HepG2 (cell line): ENCODE results near the gene CAMTA2. TPM values are rescaled to one million over a fixed set of nuclear protein-coding genes. Genes with fewer than 3 reads are reported as not detected.

Experiments
- BHLHE40 ChIP-seq: IDR thresholded peaks from 2 replicates; pipeline ENCODE4 v1.6.1; 2011; ENCODE audit warnings: low read length, improper control_type of control experiment
- KAT8 ChIP-seq: IDR thresholded peaks from 2 replicates; pipeline ENCODE4 v1.6.1; 2016; ENCODE audit warnings: missing genetic modification reagents, missing compliant biosample characterization
- PAXIP1 ChIP-seq: sonication (generic); formaldehyde crosslinking; conservative IDR thresholded peaks from 2 replicates; pipeline ENCODE4 v1.4.0; 2020; ENCODE audit warnings: mild to moderate bottlenecking, missing genetic modification reagents, moderate library complexity
- PHF21A ChIP-seq: sonication (generic); formaldehyde crosslinking; IDR thresholded peaks from 2 replicates; pipeline ENCODE4 v1.5.0; 2020; ENCODE audit warnings: mild to moderate bottlenecking, missing genetic modification reagents
- SOX13 ChIP-seq, 3 experiments: fragments of 450-650 bp in 1 of 3; sonication (generic) in 1 of 3; formaldehyde crosslinking in 1 of 3; IDR thresholded peaks in 2 of 3; conservative IDR thresholded peaks in 1 of 3; 2 replicates each; pipeline versions ENCODE4 v1.5.0 to v1.6.1; 2016 to 2020; ENCODE audit warnings: antibody characterized with exemption in 1 of 3, mild to moderate bottlenecking in 1 of 3, missing compliant biosample characterization in 1 of 3, missing genetic modification reagents in 1 of 3, moderate library complexity in 1 of 3
- TAF1 ChIP-seq: sonication (generic); formaldehyde crosslinking; IDR thresholded peaks from 2 replicates; pipeline ENCODE4 v1.4.0; 2020; ENCODE audit warnings: missing genetic modification reagents
- ZBTB40 ChIP-seq, 2 experiments: fragments of 450-650 bp in 1 of 2; sonication (generic) in 1 of 2; formaldehyde crosslinking in 1 of 2; IDR thresholded peaks; 2 replicates each; pipeline versions ENCODE4 v1.6.1 to v1.8.0; 2016 to 2022; ENCODE audit warnings: antibody characterized with exemption in 1 of 2, mild to moderate bottlenecking in 1 of 2, missing genetic modification reagents in 1 of 2
- ZNF362 ChIP-seq: sonication (generic); formaldehyde crosslinking; IDR thresholded peaks from 2 replicates; pipeline ENCODE4 v1.4.0; 2020; ENCODE audit warnings: missing genetic modification reagents, mild to moderate bottlenecking, borderline replicate concordance
- ZNF784 ChIP-seq: sonication (generic); formaldehyde crosslinking; IDR thresholded peaks from 2 replicates; pipeline ENCODE4 v1.5.1; 2020; ENCODE audit warnings: missing genetic modification reagents, mild to moderate bottlenecking, borderline replicate concordance
- ZNF788 ChIP-seq: sonication (generic); formaldehyde crosslinking; IDR thresholded peaks from 2 replicates; pipeline ENCODE4 v1.5.0; 2020; ENCODE audit warnings: mild to moderate bottlenecking, missing genetic modification reagents, borderline replicate concordance
- ZNF850 ChIP-seq: sonication (generic); formaldehyde crosslinking; conservative IDR thresholded peaks from 2 replicates; pipeline ENCODE4 v1.9.0; 2021; ENCODE audit warnings: mild to moderate bottlenecking, missing genetic modification reagents
- ZSCAN20 ChIP-seq: sonication (generic); formaldehyde crosslinking; IDR thresholded peaks from 2 replicates; pipeline ENCODE4 v1.4.0; 2020; ENCODE audit warnings: missing genetic modification reagents, mild to moderate bottlenecking, borderline replicate concordance
- polyA plus RNA-seq, 8 experiments: library from polyadenylated mRNA; depleted of rRNA in 3 of 8; stranded (reverse) in 7 of 8; unstranded in 1 of 8; fragments of >200 nt; fragmentation: Illumina TruSeq in 4 of 8; extraction: Trizol in 4 of 8; gene quantifications; 2 replicates each; pipeline versions ENCODE4 v1.2.1 to v1.2.3, GENCODE V29; 2011 to 2016; ENCODE audit warnings: low read depth in 4 of 8, missing spikeins in 1 of 8, mixed read lengths in 1 of 8; ENCODE audit not compliant: insufficient read depth in 1 of 8
- total RNA-seq, 5 experiments: library from RNA; depleted of rRNA; stranded (reverse); fragments of >200 nt; fragmentation: Illumina TruSeq; extraction: Trizol; gene quantifications; 2 replicates each; pipeline ENCODE4 v1.2.3, GENCODE V29; 2016; ENCODE audit warnings: low read depth in 1 of 5

CAMTA2 gene
- total and polyA plus RNA-seq, 2 of the 13 experiments (the other 11 are each of a cell fraction or from before 2014, with no cell fraction given), result 4.1 to 7.1 TPM

- no peak for TF ChIP-seq BHLHE40
- TF ChIP-seq ZNF850 (CRISPR knock-in tag), result no peak
- TF ChIP-seq TAF1 (CRISPR knock-in tag), result no peak
- no peak for TF ChIP-seq ZNF784 (CRISPR knock-in tag)
- TF ChIP-seq ZNF362 (CRISPR knock-in tag), result no peak
- no peak for TF ChIP-seq ZBTB40 (IDR thresholded peaks at IDR 0.05)
- TF ChIP-seq ZBTB40 (CRISPR knock-in tag; IDR thresholded peaks at IDR 0.05), result 0 out of 2 replicates have a peak, but pooled peaks have one; percentile 34
- peak; percentile 90 for TF ChIP-seq PHF21A (CRISPR knock-in tag)
- no peak; the same call in 1 of the 2 replicates for TF ChIP-seq KAT8 (CRISPR knock-in tag)
- no peak for TF ChIP-seq PAXIP1 (CRISPR knock-in tag)
- TF ChIP-seq ZSCAN20 (CRISPR knock-in tag), result no peak
- no peak; the same call in 1 of the 2 replicates for TF ChIP-seq SOX13 (IDR thresholded peaks at IDR 0.05)
- TF ChIP-seq SOX13 (CRISPR knock-in tag; conservative IDR thresholded peaks at IDR 0.05 in 1 of 2, IDR thresholded peaks at IDR 0.05 in 1 of 2), result no peak
- no peak; the same call in 1 of the 2 replicates for TF ChIP-seq ZNF788 (CRISPR knock-in tag)
Observed at GRCh38 chr17:4966844-4967538, 20.5 kb downstream of the CAMTA2 start (continued).
